Muscle of arm (tissue), 12 donors: ENCODE data around the gene TST. TPM values are rescaled to one million over a fixed set of nuclear protein-coding genes. Genes with fewer than 3 reads are reported as not detected.
A peak's percentile ranks its signal among the peaks of the same experiment; 100 is the strongest.
"Not testable (repeated sequence)": the region's sequence is repeated elsewhere in the genome, so short reads cannot be mapped to it uniquely, and the experiment has no call there.

ENCODE experiments used
- DNase-seq: peaks from one replicate; pipeline ENCODE4 v3.0.0-alpha.2; 2013
- polyA plus RNA-seq, 12 donors: library from polyadenylated mRNA; unstranded; fragments of 120-200 nt; gene quantifications; one replicate each; pipeline ENCODE4 v1.2.1, GENCODE V29; 2013; ENCODE audit not compliant: insufficient read length in 12 of 12

Gene TST
- polyA plus RNA-seq, 12 donors, result 9.2 to 41.6 (median 16.1) TPM; not detected in 1

DNA sequence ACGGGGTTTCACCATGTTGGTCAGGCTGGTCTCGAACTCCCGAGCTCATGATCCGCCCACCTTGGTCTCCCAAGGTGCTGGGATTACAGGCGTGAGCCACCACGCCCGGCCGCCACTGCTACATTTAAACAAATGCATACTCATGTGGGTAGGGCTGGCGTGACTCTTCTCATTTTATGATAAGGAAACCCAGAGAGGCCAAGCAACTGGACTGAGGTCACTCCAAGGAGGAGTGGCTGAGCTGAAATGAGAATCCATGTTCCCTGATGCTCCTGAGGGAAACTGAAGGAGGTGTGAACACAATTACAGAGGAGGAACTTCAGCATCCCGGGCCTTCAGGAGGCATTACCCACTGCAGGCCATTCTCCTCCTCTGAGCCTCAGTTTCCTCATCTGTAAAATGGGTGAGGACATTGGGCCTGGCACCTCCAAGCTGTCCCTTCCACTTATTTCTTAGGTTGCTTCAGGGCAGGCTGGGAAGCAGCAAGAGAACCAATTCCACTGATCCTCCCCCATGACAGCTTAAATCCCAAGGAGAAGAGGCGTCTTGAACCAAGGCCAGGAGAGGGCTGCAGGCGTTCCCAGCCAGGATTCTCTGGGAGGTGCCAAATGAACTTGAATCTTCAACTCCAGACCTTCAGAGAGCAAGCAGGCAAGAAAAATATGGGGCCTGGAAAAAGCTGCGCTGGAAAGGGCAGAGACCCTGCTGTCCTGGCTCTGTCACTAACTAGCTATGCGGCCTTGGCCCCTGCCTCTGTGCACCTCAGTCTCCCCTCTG lies 2.9 kb downstream of the TST start:
- DNase-seq, result no peak

DNA sequence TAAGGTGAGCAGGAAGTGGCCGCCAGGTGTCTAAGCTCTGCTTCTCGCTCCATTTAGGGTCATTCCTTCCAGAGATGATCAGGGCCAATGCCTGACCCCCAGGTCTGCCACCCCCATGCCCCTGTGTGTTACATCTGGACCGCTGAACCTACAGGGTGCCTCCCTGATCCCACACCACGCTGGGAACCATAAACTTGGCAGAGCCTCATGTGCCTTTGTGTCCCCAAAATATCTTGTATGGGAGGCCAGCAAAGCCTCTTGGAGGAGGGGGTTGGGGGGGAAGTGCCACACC lies 3.7 kb downstream of the TST start:
- no peak for DNase-seq

DNA sequence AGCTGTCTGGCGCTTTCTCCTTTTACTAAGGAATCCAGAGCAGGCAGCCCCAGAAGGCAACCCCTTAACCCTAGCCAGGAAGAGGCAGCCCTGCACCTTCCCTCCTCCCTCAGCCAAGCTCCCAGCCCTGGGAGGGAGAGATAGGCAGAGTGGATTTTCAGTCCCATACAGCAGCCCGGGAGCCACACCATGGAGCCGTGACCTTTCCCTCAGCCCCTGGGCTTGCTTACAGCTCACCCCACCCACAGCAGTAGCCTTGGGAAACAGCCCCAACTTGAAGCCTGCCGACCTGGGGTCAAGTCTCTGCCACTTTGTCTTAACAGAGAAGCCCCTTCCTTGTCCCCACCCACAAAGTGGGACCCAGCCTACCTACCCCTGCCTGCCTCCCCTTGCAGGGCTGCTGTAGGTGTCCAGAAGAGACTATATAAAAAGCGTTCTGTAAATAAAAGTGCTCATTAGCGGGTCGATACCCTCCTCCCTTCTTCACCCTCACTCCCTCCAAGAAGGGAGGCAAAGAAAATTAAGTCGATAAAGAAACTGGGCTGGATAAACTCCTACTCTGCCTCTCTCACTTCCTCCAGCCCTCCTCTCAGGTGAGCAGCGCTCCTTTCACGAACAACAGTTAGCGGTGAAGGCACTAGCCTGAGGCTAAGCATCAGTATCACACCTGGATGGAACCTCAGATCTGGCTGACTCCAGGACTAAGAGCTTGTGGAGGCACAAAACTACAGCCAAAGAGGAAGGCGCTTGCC lies 4.2 kb downstream of the TST start:
- no peak for DNase-seq

DNA sequence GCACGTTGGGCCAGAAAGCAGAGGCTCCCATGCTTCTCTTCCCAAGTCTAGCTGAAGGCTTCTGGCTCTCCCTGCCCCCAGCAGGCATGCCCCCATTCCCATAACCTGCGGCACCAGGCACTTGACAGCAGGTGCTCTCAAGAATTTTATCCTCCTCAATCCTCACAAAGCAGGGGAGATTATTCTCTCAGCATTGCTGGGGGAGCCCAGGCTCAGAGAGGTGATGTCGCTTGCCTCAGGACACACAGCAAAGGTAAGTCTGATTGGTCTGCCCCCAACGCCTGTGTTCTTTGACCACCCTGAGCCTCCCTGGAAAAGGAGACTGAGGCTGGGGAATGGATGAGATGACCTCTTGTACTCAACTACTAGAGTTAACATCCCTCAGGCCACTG lies 4.8 kb downstream of the TST start:
- DNase-seq, result no peak

DNA sequence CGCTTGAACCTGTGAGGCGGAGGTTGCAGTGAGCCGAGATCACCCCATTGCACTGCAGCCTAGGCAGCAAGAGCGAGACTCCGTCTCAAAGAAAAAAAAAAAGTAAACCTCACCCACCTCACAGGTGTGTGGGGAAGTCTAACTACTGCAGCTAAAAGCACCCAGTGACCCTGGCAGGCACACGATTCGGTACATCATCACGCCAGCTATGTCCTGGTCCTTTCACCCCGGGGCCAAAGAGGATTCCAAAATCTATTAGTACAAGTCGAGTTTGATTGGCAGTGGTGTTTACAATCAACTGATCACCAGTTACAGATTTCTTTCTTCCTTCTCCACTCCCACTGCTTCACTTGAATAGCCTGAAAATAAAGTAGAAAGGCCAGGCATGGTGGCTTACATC lies 6.3 kb downstream of the TST start:
- no peak for DNase-seq

DNA sequence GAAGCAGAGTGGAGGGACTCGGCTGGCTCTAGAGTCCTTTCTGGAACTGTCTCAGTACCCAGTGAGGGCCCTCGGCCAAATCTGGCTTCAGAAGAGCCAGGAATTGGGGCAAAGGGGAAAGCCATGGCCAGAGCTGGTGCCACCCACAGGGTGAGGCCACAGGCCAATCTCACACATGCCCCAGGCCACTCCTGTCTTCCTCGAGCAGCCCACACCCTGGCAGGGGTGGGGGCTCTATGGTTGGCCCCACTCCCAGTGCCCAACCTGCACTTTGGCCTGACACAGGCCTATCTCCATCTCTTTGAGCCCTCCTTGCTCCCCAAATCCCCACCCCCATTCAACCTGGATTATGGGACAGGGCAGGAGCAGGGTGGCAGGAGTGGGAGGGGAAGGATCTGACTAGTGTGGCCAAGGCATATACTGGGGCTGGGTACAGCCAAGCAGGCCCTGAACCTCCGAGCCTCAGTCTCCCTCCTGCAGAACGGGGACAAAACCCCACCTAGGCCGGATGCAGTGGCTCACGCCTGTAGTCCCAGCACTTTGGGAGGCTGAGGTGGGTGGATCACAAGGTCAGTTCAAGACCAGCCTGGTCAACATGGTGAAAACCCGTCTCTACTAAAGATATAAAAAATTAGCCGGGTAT lies 6.9 kb downstream of the TST start:
- no peak for DNase-seq

DNA sequence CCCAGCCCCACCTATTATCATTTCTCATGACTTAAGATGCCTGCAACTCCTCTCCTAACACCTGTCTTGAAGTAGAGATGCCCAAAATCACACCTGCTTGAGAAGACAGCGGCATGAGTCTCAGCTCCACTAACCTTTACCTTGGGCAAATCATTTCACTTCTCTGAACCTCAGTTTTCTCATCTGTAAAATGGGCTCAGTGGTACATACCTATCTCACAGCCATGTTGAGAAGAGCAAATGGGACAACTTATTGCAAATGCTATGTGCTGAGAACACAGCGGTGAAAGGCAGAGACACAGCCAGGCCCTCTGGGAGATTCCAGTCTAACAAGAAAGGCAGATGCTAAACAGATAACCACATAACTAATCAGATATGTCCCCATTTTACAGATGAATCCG lies 7.8 kb downstream of the TST start:
- DNase-seq, result no peak

DNA sequence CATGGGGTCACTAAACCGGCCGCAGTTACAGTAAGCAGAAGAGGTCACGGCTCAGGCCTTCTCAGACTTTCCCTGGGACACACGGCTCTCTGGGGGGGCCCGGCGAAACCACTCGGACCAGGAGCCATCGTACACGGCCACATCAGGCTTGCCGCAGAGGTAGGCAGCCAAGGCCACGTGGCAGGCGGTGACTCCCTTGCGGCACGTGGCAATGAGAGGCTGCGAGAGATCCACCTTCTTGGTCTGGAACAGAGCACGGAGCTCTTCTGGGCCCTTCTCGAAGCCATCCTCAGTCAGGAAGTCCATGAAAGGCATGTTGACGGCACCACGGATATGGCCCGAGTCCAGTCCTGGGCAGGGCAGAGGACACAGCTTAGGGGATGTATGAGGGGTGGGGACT lies 8.3 kb downstream of the TST start:
- DNase-seq, result no peak

DNA sequence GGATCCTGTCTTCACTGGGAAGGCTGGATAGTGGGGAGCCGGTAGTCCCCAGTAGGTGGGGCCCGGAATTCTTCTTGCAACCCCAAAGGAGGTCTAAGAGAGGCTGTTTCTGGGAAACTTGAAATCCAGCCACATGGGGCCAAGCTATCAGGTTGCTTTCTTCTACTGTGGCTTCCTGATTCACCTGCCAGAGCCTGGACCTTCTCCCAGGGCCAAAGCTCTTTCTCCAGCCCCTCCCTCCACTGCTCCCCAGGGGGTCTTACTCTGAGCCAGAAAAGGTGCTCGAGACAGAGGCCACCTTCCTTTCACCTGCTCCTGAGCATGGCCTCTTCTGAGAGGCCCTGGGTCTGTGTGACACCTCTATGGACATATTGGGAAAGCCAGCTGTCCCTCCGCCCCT lies 9.1 kb downstream of the TST start:
- DNase-seq, result no peak

DNA sequence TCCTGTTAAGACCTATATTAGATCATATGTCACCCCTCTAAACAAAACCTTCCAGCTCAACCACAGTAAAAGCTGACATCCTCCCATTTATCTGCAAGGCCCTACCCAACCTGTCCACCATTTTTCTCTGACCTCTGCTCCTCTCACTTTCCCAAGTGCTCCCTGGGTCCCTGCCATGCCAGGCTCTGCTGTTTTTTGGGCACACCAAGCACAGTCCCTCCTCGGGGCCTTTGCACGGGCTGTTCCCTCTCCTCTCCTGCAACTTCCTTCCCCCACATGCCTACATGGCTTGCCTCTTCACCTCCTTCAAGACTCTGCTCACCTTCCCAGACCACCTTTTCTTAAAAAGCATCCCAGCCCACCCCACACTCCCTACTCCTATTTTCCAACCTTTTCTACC lies 9.8 kb downstream of the TST start:
- DNase-seq, result no peak

DNA sequence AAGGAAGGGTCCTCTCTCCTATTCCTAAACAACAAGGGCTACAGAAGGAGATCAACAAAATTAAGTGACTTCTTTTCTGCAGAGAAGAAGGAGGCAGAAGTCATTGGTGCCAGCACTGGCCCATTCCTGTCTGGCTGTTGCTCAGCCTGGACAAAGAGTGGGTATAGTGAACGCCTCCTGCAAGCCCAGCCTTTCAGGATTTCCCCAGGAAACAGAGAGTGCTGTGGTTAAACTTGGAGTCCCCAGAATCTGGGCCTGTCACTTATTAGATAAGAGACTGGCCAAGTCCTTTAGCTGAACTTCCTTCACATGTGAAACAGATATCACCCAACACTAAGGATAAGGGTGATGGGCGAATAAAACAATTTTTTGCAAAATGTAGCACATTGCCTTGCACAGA lies 10.9 kb downstream of the TST start:
- no peak for DNase-seq

DNA sequence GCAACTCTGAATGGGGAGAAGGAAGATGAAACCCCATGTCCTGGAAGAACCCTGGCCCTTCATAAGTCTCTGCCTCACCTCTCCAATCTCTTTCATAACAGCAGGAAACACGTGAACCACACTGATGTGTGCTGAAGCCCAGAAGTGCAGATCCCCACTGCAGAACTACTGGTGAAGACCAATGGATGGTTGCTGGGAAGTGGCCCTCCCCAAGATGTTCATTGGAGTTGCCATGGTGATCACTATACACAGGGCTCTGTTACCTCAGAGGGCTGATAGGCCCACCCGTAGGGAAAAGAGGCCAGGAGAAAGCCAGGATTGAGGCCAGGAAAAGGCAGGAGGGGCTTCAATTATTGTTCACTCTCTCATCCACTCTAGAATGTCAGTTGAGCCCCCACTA lies 11.6 kb downstream of the TST start:
- DNase-seq, result no peak

DNA sequence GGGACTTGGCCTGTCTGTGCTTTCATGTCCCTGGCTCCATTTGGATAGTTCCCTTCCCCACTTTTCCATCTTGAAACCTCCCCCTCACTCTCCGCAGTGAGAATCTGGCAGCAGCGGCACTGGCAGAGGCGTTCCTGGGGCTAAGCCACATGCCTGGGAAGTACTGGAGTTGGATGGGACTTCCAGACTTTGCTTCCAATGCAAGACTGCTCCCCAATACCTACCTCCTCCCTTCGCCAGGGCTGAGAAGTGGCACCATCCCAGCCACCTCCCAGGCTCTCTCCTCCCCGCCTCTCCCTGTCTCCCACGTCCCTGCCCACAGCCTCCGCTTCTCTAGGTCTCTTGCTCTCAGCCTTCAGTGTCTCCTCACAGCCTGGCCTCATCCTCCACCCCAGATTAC lies 16.6 kb downstream of the TST start:
- peak; percentile 40 for DNase-seq

DNA sequence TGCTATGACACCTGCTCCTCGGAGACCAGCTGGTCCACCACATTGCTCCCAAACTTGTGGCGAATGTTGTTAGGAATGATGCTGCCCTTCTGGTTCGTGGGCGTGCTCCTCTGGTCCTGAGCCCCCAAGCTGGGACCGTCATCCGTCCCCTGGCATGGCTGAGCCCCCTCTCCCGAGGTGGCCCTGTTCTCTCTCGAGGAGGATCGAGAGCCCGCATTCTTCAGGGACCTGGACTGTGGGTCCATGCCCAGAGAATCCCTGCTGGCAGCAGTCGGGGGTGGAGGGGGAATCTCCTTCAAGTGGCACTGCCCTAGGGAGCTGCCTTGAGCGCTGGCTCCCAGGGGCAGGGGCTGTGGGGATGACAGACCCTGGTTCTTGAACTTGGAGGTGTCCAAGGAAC lies 17.4 kb downstream of the TST start:
- no peak for DNase-seq

DNA sequence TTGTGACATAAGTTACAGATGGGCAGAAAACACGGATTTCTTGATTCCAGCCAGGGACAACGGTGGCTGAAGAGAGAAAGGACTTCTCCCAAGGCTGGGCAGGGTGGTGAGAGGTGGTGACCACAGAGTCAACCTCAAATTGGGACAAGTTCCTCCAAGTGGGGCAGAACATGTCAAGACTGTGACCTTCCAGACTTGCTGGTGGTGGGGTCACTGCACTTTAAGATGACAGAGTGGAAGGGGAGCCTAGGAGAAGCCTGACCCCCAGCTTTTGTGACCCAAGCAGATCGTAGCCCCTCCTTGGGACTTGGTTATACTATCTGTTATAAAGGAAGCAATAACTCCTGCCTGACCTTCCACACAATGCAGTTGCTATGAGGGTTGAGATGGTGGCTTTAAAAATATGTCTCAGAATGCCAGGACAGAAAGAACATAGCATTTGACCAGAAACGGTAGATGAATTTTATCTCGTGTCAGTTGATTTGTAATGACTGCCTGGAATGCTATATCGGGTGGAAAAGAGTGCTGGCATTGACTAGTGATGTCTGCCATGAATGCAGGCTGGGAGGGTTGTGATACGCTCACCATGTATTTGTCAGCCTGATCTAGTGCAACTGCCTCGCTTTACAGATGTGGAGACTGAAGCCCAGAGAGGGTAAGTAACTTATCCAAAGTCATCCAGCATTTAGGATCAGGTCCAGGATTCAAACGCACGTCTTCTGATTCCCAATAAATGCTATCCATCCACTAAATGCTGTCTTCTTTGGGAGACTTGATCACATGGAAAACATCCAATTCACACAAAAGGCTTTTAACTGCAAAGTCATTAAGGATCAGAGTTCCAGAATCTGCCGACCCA lies 18.3 kb downstream of the TST start:
- DNase-seq, result no peak

DNA sequence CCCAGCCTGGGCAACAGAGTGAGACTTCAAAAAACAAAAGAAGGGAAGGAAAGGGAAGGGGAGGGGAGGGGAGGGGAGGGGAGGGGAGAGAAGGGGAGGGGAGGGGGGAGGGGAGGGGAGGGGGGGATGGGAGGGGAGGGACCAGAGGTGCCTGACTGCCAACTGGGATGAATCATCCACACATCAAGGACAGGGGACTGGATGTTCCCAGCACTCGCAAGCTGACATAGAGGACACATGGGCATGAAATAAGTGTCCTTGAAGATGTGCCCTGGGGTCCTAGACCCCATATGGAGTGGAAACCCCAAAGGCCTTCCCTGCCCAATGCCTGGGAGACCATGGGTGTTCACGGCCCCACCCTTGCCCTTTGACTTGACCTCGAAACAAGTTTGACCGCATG lies 19.8 kb downstream of the TST start:
- no peak for DNase-seq

DNA sequence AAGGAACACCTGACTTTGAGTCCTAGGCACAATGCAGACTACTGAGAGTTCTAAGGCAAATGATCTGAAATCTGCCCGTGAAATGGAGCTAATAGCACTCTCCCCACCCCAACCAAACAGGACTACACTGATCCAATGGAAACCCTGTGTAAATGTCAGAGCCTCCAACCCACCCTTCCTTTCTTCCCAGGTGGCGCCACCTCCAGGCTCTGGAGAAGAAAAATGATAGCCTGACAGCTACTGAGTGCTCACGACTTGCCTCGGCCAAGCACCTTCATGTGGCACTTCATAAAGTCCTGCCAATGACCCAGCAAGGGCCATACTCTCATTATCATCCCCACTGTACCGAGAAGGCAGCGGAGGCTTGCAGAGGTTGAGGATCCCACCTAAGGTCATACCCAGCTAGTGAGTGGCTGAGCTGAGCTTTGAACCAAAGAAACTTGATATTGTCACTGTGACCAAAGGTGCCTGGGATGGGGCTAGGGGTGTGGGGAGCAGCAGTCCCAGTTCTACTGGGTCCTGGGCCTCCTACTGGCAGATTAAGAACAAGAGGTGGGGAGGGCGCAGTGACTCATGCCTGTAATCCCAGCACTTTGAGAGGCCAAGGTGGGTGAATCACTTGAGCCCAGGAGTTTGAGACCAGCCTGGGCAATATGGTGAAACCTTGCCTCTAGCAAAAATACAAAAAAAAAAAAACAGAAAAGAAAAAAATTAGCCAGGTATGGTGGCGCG lies 20.5 kb downstream of the TST start:
- no peak for DNase-seq

DNA sequence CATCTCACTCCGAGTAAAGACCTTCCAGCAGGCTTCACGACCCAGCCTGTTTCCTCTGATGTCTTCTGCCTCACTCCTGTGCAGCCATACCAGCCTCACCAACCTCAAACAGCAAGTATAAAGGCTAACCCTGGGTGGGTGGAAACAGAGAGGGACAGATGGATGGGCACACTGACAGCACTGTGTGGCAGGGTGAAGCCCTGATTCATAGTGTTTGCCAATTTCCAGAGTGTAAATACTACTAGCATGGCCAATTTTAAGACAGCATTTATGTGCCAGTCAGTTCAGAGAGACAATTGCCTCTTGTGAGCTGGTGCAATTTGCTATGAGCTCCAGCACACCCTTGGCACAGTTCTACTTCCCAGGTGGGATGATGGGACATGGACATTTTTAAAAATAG lies 21.5 kb downstream of the TST start:
- DNase-seq, result no peak

DNA sequence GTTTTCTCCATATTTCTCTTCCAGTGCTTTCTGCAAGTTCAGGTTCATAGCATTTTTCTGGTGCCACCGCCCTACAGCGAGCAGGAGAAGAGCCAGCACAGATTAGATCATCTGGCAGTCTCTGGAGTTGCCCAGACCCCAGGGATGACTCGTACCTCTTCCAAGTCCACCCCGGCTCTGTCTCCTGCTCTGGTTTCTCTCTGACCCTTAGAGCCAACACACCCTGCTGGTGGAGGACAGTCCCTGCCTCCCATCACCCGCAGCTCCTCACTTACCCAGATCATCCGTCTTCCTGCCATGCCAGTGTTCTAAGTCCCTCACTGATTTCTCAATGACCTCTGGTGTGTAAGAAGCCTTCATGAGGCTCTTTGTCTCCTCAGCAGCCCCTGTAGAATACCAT lies 28.0 kb downstream of the TST start:
- DNase-seq, result no peak

DNA sequence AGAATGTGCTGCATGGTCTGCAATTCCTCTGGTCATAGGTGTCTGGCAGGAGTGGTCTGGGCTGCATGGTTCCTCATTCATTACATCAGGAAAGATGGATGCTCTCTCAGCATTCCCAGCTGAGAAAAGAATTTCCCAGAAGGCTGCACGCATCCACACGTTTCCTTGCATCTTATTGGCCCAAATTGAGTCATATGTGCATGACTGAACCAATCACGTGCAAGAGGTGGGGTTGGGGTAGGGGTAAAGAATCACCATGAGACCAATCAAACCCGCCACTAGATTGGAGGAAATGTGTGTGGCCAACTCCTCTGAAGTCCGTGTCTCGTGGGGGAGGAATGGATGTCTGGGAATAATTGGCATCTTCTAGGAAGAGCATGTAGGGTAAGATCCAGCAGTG lies 28.8 kb downstream of the TST start:
- DNase-seq, result no peak

DNA sequence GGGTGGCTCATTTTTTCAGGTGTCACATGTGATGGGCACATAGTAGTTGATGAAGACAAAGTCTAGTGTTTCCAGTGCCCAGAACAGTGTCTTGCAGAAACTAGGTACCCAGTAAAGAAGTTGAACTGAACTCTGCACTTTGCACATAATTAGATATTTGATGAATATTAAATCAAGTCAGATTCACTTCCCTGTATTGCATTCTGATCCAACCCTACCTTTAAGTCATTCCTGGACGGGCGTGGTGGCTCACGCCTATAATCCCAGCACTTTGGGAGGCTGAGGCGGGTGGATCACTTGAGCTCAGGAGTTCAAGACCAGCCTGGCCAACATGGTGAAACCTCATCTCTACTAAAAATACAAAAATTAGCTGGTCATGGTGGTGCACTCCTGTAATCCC lies 30.2 kb downstream of the TST start:
- not testable (repeated sequence) for DNase-seq
